Muscle layer of duodenum (tissue), 2 donors: ENCODE measurements around the gene EIF4ENIF1.

Experiments used
- H3K27ac ChIP-seq: one replicate; pipeline ENCODE4 v1.7.0; 2013; ENCODE audit warnings: mild to moderate bottlenecking, low read length
- H3K27me3 ChIP-seq: one replicate; pipeline ENCODE4 v1.7.0; 2013; ENCODE audit warnings: low read depth, mild to moderate bottlenecking, control low read depth, low read length
- H3K36me3 ChIP-seq, 2 donors: one replicate each; pipeline ENCODE4 v1.7.0; 2013; ENCODE audit warnings: low read length in 2 of 2, control low read depth in 1 of 2, mild to moderate bottlenecking in 1 of 2; ENCODE audit not compliant: insufficient read depth in 2 of 2, control insufficient read depth in 1 of 2
- H3K4me1 ChIP-seq, 2 donors: one replicate each; pipeline ENCODE4 v1.7.0; 2013; ENCODE audit warnings: low read length in 2 of 2, mild to moderate bottlenecking in 2 of 2, control low read depth in 1 of 2, moderate library complexity in 1 of 2; ENCODE audit not compliant: insufficient read depth in 2 of 2, control insufficient read depth in 1 of 2
- H3K4me3 ChIP-seq, 2 donors: one replicate each; pipeline ENCODE4 v1.7.0; 2013; ENCODE audit warnings: low read length in 2 of 2, low read depth in 1 of 2, mild to moderate bottlenecking in 1 of 2
- H3K9me3 ChIP-seq, 2 donors: one replicate each; pipeline ENCODE4 v1.7.0; 2013; ENCODE audit warnings: low read length in 2 of 2, control low read depth in 1 of 2, mild to moderate bottlenecking in 1 of 2; ENCODE audit not compliant: control insufficient read depth in 1 of 2
- donor health status: healthy.

Gene EIF4ENIF1

GRCh38 chr22:31393893-31394292 is 95.7 kb downstream of the EIF4ENIF1 start:
- no peaks in the 10 kb centered on the region for H3K9me3 ChIP-seq
- no peaks in the 10 kb centered on the region for H3K36me3 ChIP-seq
- peaks cover 0 to 5% of the 10 kb centered on the region in 2 donors for H3K4me1 ChIP-seq
- H3K4me3 ChIP-seq, result no peak overlapping the region
- H3K27ac ChIP-seq, result no peak overlapping the region
- H3K27me3 ChIP-seq, result no peaks in the 10 kb centered on the region
